ENCODE data around the gene DQX1. TPM values are rescaled to one million over a fixed set of nuclear protein-coding genes. Genes with fewer than 3 reads are reported as not detected.

The DQX1 gene
- total and polyA plus RNA-seq, 8 donors = 0.13 to 0.54 (median 0.25) TPM

DNA sequence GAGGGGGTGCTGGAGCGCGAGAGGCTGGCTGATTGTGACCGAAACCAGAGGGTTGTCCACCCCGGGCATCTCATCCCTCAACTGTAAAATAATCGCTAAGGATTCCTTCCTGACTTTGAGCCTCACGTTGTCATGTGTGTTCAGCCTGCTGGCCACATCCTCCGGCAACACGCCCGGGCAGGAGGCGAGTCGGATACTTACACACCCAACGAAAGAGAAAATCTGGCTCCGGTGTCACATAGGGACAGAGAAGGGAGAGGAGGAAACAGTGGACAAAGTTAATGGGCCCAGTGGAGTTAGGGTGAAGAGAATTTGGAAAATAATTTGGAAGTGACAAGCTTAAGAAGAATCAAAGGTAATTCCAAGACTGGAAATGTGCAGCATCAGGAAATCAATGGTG, 9.4 kb downstream of the DQX1 start:
- intact Hi-C loops (cut with DNase I) = no loop called here
- H3K9me3 ChIP-seq = no peaks in the 10 kb centered on the region
- H3K36me3 ChIP-seq = no peaks in the 10 kb centered on the region
- TF ChIP-seq CTCF (IDR thresholded peaks at IDR 0.05) = no peak
- H3K4me1 ChIP-seq = peaks cover 11 to 35% of the 10 kb centered on the region in 2 donors
- H3K4me3 ChIP-seq = peak overlapping the region in 1 of 2 donors; percentile 43
- H3K27me3 ChIP-seq = peaks cover 81 to 98% of the 10 kb centered on the region in 2 donors
- ATAC-seq = no peak
- no peak overlapping the region for H3K27ac ChIP-seq
- DNase-seq = no peak

DNA sequence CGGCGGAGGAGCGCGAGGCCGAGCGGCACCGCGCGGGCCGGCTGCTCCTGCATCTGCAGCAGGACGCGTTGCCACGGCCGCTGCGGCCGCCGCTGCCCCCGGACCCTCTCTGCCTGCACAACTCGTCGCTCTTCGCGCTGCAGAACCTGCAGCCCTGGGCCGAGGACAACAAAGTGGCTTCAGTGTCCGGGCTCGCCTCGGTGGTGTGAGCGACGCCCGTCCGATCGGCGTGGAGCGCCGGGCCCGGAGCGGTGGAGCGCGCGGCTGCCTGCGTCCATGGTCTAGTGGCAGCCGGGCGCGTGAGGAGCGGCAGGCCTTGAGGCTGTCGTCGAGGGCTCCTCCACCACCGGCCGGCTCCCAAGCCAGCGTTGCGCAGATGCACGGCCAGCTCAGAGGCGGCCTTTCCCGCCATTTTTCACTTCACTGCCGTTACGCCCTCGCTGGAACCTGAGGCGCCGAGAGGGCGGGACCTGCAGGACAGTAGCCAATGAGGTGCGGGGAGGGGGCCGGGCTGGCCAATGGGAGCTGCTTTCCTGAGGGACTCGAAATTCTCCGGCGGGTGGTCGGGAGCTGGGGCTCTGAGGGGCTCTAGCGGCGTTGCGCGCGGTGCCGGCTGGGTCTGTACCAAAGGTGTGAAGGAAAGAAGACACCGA, 9.9 kb downstream of the DQX1 start:
- Histone ChIP-seq H3K4me1 (peaks cover 11 to 35% of the 10 kb centered on the region in 2 donors), H3K36me3 (no peaks in the 10 kb centered on the region), H3K4me3 (peak overlapping the region; percentile 15 to 43)

GRCh38 chr2:74515271-74515980, 10.6 kb downstream of the DQX1 start:
- Histone ChIP-seq H3K36me3 (no peaks in the 10 kb centered on the region), H3K27ac (no peak overlapping the region), H3K9me3 (no peaks in the 10 kb centered on the region), H3K4me1 (peaks cover 11 to 35% of the 10 kb centered on the region in 2 donors), H3K4me3 (peak overlapping the region; percentile 15 to 43), H3K27me3 (peaks cover 92 to 100% of the 10 kb centered on the region in 2 donors)
- TF ChIP-seq CTCF (IDR thresholded peaks at IDR 0.05) = no peak
- peak; percentile 60 for ATAC-seq
- peak in 1 of 4 donors; percentile 84 for DNase-seq
- intact Hi-C loops (cut with DNase I) = no loop called here

More for the DNA sequence above, 9.9 kb downstream of the DQX1 start:
- H3K27me3 ChIP-seq = peaks cover 85 to 100% of the 10 kb centered on the region in 2 donors
- intact Hi-C loops (cut with DNase I) = no loop called here
- peak; percentile 90 for ATAC-seq
- no peak for TF ChIP-seq CTCF (IDR thresholded peaks at IDR 0.05)
- peak in 3 of 4 donors; percentile 68 to 88 (median 69) for DNase-seq
- no peaks in the 10 kb centered on the region for H3K9me3 ChIP-seq
- H3K27ac ChIP-seq = no peak overlapping the region

- TF ChIP-seq CTCF (IDR thresholded peaks at IDR 0.05) = no peak
- intact Hi-C loops (cut with DNase I) = no loop called here
- Histone ChIP-seq H3K27me3 (peaks cover 92 to 100% of the 10 kb centered on the region in 2 donors), H3K4me3 (no peak within 1 kb of the TSS), H3K27ac (no peak within 1 kb of the TSS), H3K9me3 (no peaks in the 10 kb centered on the region), H3K36me3 (no peaks in the 10 kb centered on the region), H3K4me1 (peaks cover 11 to 35% of the 10 kb centered on the region in 2 donors)
- no peak for ATAC-seq
- DNase-seq = no peak
Observed at GRCh38 chr2:74514368-74515270, 11.4 kb downstream of the DQX1 start, which contains the start of gene TLX2. TLX2 (plus strand) TSS chr2:74514450; CDS start chr2:74514807, 357 bp downstream.
